Neural cell (in vitro differentiated cells): ENCODE results near the gene HS6ST1. TPM values are rescaled to one million over a fixed set of nuclear protein-coding genes. Genes with fewer than 3 reads are reported as not detected.

Experiments used
- H2AFZ ChIP-seq: fragments of 200-600, 300-800 bp; sonication (generic), shearing (Covaris generic); 2 replicates; pipeline ENCODE4 v1.6.0; 2014; ENCODE audit warnings: low read depth, mild to moderate bottlenecking, antibody characterized with exemption, low read length, moderate library complexity
- H3F3A ChIP-seq: fragments of 200-600 bp; shearing (Covaris generic); 2 replicates; pipeline ENCODE4 v1.6.1; 2016; ENCODE audit warnings: mild to moderate bottlenecking, moderate library complexity, mixed read lengths, antibody characterized with exemption, low read length; ENCODE audit not compliant: insufficient read depth, poor library complexity, severe bottlenecking
- H3K27ac ChIP-seq: fragments of 200-600, 300-800 bp; sonication (generic), shearing (Covaris generic); 2 replicates; pipeline ENCODE4 v1.5.1; 2014; ENCODE audit warnings: mild to moderate bottlenecking, low read length, moderate library complexity
- H3K27me3 ChIP-seq: fragments of 300-800, 200-600 bp; sonication (generic), shearing (Covaris generic); 2 replicates; pipeline ENCODE4 v1.6.0; 2014; ENCODE audit warnings: mild to moderate bottlenecking, low read depth, low read length, moderate library complexity; ENCODE audit not compliant: insufficient read depth
- H3K36me3 ChIP-seq: fragments of 300-800, 200-600 bp; sonication (generic), shearing (Covaris generic); 2 replicates; pipeline ENCODE4 v1.5.1; 2014; ENCODE audit warnings: mild to moderate bottlenecking, antibody characterized with exemption, low read length, moderate library complexity; ENCODE audit not compliant: insufficient read depth
- H3K4me2 ChIP-seq: fragments of 300-800, 200-600 bp; sonication (generic), shearing (Covaris generic); 2 replicates; pipeline ENCODE4 v1.6.0; 2014; ENCODE audit warnings: mild to moderate bottlenecking, low read length
- H3K4me3 ChIP-seq: fragments of 300-800, 200-600 bp; sonication (generic), shearing (Covaris generic); 2 replicates; pipeline ENCODE4 v1.5.1; 2014; ENCODE audit warnings: mild to moderate bottlenecking, low read length, moderate library complexity
- H3K79me2 ChIP-seq: fragments of 200-600 bp; shearing (Covaris generic); replicated peaks from 2 replicates; pipeline ENCODE4 v1.6.0; 2014; ENCODE audit warnings: mild to moderate bottlenecking, low read length, moderate library complexity; ENCODE audit not compliant: insufficient read depth
- H3K9ac ChIP-seq: fragments of 300-800, 200-600 bp; sonication (generic), shearing (Covaris generic); 2 replicates; pipeline ENCODE4 v1.6.1; 2016; ENCODE audit warnings: mild to moderate bottlenecking, low read length, mixed read lengths
- H3K9me2 ChIP-seq: fragments of 200-600 bp; shearing (Covaris generic); 2 replicates; pipeline ENCODE4 v1.6.1; 2016; ENCODE audit warnings: mild to moderate bottlenecking, low read length, mixed read lengths; ENCODE audit not compliant: insufficient read depth
- H3K9me3 ChIP-seq: fragments of 200-600, 300-800 bp; sonication (generic), shearing (Covaris generic); 2 replicates; pipeline ENCODE4 v1.6.1; 2016; ENCODE audit warnings: mild to moderate bottlenecking, mixed run types, low read length, moderate library complexity, mixed read lengths
- H4K20me1 ChIP-seq: fragments of 200-600 bp; shearing (Covaris generic); 2 replicates; pipeline ENCODE4 v1.6.1; 2016; ENCODE audit warnings: mild to moderate bottlenecking, mixed run types; ENCODE audit not compliant: insufficient read depth
- EP300 ChIP-seq: fragments of 450-650 bp; conservative IDR thresholded peaks from 2 replicates; pipeline ENCODE4 v1.6.1; 2014; ENCODE audit warnings: antibody characterized with exemption, mild to moderate bottlenecking, moderate library complexity; ENCODE audit not compliant: poor library complexity, severe bottlenecking
- EZH2 ChIP-seq: fragments of 200-600, 300-800 bp; shearing (Covaris generic), sonication (generic); IDR thresholded peaks from 2 replicates; pipeline ENCODE4 v1.6.1; 2014; ENCODE audit warnings: antibody characterized with exemption, low read length, borderline replicate concordance, mild to moderate bottlenecking; ENCODE audit not compliant: insufficient read depth, poor library complexity, severe bottlenecking
- MXI1 ChIP-seq: fragments of 450-650 bp; conservative IDR thresholded peaks from 2 replicates; pipeline ENCODE4 v1.6.1; 2014; ENCODE audit warnings: antibody characterized with exemption, mild to moderate bottlenecking; ENCODE audit not compliant: poor library complexity, severe bottlenecking
- POLR2AphosphoS5 ChIP-seq: IDR thresholded peaks from 2 replicates; pipeline ENCODE4 v1.6.1; 2012
- RAD21 ChIP-seq: fragments of 450-650 bp; conservative IDR thresholded peaks from 2 replicates; pipeline ENCODE4 v1.6.1; 2014; ENCODE audit warnings: antibody characterized with exemption, mild to moderate bottlenecking, moderate library complexity
- SMC3 ChIP-seq: fragments of 450-650 bp; conservative IDR thresholded peaks from 2 replicates; pipeline ENCODE4 v1.6.1; 2014; ENCODE audit warnings: antibody characterized with exemption, mild to moderate bottlenecking, moderate library complexity; ENCODE audit not compliant: poor library complexity
- TAF1 ChIP-seq: IDR thresholded peaks from 2 replicates; pipeline ENCODE4 v1.6.1; 2012; ENCODE audit warnings: low read depth
- polyA minus RNA-seq: library from RNA; depleted of rRNA, polyadenylated mRNA; stranded (reverse); fragments of >200 nt; gene quantifications from 2 replicates; pipeline ENCODE4 v1.2.3, GENCODE V29; 2014
- polyA plus RNA-seq: library from polyadenylated mRNA; depleted of rRNA; stranded (reverse); fragments of >200 nt; gene quantifications from 2 replicates; pipeline ENCODE4 v1.2.3, GENCODE V29; 2014
- TF ChIP-seq, protein P1 (sequence below): IDR thresholded peaks from 2 replicates; pipeline ENCODE4 v1.6.1; 2012; ENCODE audit warnings: borderline replicate concordance
- TF ChIP-seq, protein P2 (sequence below): fragments of 450-650 bp; IDR thresholded peaks from 2 replicates; pipeline ENCODE4 v1.5.1; 2014; ENCODE audit warnings: antibody characterized with exemption, mild to moderate bottlenecking, moderate library complexity; ENCODE audit not compliant: poor library complexity, severe bottlenecking

Gene HS6ST1, protein sequence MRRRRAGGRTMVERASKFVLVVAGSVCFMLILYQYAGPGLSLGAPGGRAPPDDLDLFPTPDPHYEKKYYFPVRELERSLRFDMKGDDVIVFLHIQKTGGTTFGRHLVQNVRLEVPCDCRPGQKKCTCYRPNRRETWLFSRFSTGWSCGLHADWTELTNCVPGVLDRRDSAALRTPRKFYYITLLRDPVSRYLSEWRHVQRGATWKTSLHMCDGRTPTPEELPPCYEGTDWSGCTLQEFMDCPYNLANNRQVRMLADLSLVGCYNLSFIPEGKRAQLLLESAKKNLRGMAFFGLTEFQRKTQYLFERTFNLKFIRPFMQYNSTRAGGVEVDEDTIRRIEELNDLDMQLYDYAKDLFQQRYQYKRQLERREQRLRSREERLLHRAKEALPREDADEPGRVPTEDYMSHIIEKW
- polyA plus RNA-seq (44.1 and 46.2 TPM in 2 replicates), polyA minus RNA-seq (72.5 and 80.3 TPM in 2 replicates)

DNA sequence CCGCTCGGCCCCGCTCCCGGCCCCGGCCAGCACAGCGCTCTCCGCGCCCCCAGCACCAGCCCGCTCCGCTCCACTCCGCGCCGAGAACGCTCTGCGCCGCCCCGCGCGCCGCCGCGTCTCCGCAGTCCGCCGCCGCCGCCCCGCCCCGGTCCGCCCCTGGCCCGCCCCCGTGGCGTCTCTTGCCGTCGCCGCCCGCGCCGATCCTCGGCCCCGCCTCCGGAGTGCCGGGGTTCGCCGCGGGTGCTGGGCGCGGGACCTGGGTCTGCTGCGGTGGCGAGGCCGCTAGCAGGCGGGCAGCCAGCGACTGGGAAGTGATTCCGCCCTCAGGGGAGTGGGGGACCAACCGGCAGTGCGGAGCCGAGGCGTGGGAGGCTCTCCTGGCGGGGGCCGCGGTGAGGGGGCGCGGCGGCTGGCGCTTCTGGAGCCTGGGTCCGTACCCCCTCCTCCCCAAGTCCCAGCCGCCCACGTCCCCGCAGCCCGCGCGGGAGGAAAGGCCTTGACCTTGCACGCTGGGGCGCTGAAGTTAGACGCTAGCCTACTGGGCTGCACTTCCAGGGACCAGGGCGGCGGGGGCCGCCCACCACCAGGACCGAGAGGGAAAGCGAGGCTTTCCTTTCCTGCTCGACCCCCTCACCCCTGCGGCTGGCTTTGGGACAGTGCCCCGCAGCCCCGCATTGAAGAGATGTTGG lies at the start of gene HS6ST1:
Gene HS6ST1, minus strand, starts transcription at position 93 of the 689 bp plus-strand sequence. CDS start 305 bp downstream, outside the sequence.
- Histone ChIP-seq H3K9me2 (no peaks in the 10 kb centered on the region), H3K9ac (peak within 1 kb of the TSS; percentile 83), H3K79me2 (peaks cover 39% of the 10 kb centered on the region), H3K4me2 (peak within 1 kb of the TSS; percentile 74), H3F3A (no peaks in the 10 kb centered on the region), H2AFZ (peak within 1 kb of the TSS; percentile 56), H4K20me1 (no peaks in the 10 kb centered on the region), H3K36me3 (no peaks in the 10 kb centered on the region), H3K27ac (peak within 1 kb of the TSS; percentile 25), H3K9me3 (no peaks in the 10 kb centered on the region), H3K4me3 (peak within 1 kb of the TSS; percentile 97), H3K27me3 (no peaks in the 10 kb centered on the region)
- TF ChIP-seq POLR2AphosphoS5 (peak; percentile 85), TAF1 (peak; percentile 56), SMC3 (peak; percentile 61), MXI1 (peak; percentile 35), RAD21 (peak; percentile 55), EP300 (peak; percentile 25)
- TF ChIP-seq, protein P1, sequence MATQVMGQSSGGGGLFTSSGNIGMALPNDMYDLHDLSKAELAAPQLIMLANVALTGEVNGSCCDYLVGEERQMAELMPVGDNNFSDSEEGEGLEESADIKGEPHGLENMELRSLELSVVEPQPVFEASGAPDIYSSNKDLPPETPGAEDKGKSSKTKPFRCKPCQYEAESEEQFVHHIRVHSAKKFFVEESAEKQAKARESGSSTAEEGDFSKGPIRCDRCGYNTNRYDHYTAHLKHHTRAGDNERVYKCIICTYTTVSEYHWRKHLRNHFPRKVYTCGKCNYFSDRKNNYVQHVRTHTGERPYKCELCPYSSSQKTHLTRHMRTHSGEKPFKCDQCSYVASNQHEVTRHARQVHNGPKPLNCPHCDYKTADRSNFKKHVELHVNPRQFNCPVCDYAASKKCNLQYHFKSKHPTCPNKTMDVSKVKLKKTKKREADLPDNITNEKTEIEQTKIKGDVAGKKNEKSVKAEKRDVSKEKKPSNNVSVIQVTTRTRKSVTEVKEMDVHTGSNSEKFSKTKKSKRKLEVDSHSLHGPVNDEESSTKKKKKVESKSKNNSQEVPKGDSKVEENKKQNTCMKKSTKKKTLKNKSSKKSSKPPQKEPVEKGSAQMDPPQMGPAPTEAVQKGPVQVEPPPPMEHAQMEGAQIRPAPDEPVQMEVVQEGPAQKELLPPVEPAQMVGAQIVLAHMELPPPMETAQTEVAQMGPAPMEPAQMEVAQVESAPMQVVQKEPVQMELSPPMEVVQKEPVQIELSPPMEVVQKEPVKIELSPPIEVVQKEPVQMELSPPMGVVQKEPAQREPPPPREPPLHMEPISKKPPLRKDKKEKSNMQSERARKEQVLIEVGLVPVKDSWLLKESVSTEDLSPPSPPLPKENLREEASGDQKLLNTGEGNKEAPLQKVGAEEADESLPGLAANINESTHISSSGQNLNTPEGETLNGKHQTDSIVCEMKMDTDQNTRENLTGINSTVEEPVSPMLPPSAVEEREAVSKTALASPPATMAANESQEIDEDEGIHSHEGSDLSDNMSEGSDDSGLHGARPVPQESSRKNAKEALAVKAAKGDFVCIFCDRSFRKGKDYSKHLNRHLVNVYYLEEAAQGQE, result no peak
- TF ChIP-seq, protein P2, sequence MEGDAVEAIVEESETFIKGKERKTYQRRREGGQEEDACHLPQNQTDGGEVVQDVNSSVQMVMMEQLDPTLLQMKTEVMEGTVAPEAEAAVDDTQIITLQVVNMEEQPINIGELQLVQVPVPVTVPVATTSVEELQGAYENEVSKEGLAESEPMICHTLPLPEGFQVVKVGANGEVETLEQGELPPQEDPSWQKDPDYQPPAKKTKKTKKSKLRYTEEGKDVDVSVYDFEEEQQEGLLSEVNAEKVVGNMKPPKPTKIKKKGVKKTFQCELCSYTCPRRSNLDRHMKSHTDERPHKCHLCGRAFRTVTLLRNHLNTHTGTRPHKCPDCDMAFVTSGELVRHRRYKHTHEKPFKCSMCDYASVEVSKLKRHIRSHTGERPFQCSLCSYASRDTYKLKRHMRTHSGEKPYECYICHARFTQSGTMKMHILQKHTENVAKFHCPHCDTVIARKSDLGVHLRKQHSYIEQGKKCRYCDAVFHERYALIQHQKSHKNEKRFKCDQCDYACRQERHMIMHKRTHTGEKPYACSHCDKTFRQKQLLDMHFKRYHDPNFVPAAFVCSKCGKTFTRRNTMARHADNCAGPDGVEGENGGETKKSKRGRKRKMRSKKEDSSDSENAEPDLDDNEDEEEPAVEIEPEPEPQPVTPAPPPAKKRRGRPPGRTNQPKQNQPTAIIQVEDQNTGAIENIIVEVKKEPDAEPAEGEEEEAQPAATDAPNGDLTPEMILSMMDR, result no peak

DNA sequence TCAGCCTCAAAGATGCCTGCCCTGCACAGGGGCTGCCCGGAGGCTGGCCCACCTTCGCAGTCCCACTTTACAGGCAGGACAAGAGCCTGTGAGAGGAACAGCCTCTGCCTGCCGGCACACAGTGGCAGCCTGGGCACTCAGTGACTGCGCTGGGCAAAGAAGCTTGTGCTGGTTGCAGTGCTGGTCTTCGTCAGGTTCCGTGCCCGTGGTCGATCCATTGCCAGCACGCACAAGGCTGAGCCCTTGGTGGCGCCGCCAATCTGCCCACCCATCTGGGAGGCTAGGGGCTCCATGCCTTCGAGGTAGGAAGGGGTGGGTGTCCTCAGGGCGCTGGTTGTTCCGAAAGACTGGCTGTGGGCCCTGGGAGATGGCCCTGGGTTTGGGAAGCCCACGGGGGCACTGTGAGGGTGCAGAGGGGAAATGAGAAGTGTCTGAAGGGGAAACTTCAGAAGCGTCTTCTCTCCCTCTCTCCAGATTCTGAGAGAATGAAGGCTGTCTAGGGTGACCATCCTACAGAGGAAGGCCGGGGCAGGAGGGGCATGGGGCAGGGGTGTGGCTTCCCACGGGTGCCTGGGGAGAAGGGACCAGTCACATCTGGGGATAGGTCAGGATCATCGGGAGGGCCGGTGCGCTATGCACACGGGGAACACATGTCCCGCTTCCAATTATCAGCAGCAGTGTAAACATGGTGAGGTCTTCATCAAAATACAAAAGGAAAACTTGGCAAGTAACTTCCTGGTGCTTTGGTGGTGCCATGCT lies 49.1 kb upstream of the HS6ST1 start:
- H3K27me3 ChIP-seq, result no peaks in the 10 kb centered on the region
- no peak overlapping the region for H3K27ac ChIP-seq
- no peak for TF ChIP-seq RAD21
- no peak for TF ChIP-seq EZH2
- TF ChIP-seq SMC3, result no peak
- no peak for TF ChIP-seq MXI1
- TF ChIP-seq EP300, result no peak
- TF ChIP-seq, protein P2, result no peak
- no peak for TF ChIP-seq TAF1
- no peak for TF ChIP-seq POLR2AphosphoS5
- TF ChIP-seq, protein P1, result no peak
- H3K9ac ChIP-seq, result no peak overlapping the region
- no peak overlapping the region for H3K4me2 ChIP-seq
- no peak overlapping the region for H2AFZ ChIP-seq
- H3K79me2 ChIP-seq, result no peaks in the 10 kb centered on the region
- H3K9me3 ChIP-seq, result no peaks in the 10 kb centered on the region
- H3K9me2 ChIP-seq, result no peaks in the 10 kb centered on the region
- no peaks in the 10 kb centered on the region for H3F3A ChIP-seq
- no peak overlapping the region for H3K4me3 ChIP-seq
- H3K36me3 ChIP-seq, result no peaks in the 10 kb centered on the region
- no peaks in the 10 kb centered on the region for H4K20me1 ChIP-seq
